ENCODE data around the gene RNF43.

Gene RNF43

GRCh38 chr17:58381124-58382035 is 36.0 kb downstream of the RNF43 start:
- ChIA-PET CTCF (interaction anchor here (0.9 to 1.2 kb wide), 3 partner anchors 36 to 191 kb away, joined by 3 to 4 read pairs (median 3); partner anchors contain the start of gene RNF43), POLR2A (no interaction called here)
- H3K4me3 ChIP-seq (ENCODE audit: low read depth, low read length) = no peak overlapping the region
- no peak for TF ChIP-seq CTCF (IDR thresholded peaks at IDR 0.05; ENCODE audit: insufficient read depth, low read length, missing control alignments)
- DNase-seq (ENCODE audit: low read depth, low spot score) = no peak

- no peak overlapping the region for H3K4me3 ChIP-seq (ENCODE audit: low read depth, low read length)
- POLR2A ChIA-PET = no interaction called here
- TF ChIP-seq CTCF (IDR thresholded peaks at IDR 0.05; ENCODE audit: insufficient read depth, low read length, missing control alignments) = no peak
- no peak for DNase-seq (ENCODE audit: low read depth, low spot score)
- CTCF ChIA-PET = interaction anchor here (0.9 kb wide), 1 partner anchor 190 kb away, joined by 3 read pairs; no protein-coding TSS in a partner anchor
Observed at GRCh38 chr17:58380207-58381123, 36.9 kb downstream of the RNF43 start.

GRCh38 chr17:58379511-58379824 is 37.9 kb downstream of the RNF43 start:
- DNase-seq (ENCODE audit: low read depth, low spot score) = no peak
- TF ChIP-seq CTCF (IDR thresholded peaks at IDR 0.05; ENCODE audit: insufficient read depth, low read length, missing control alignments) = no peak
- POLR2A ChIA-PET = no interaction called here
- no peak overlapping the region for H3K4me3 ChIP-seq (ENCODE audit: low read depth, low read length)
- CTCF ChIA-PET = interaction anchor here (1.0 to 1.4 kb wide), 2 partner anchors 13 to 69 kb away, joined by 3 read pairs; no protein-coding TSS in a partner anchor

GRCh38 chr17:58378733-58379510 is 38.4 kb downstream of the RNF43 start:
- TF ChIP-seq CTCF (IDR thresholded peaks at IDR 0.05; ENCODE audit: insufficient read depth, low read length, missing control alignments) = no peak
- no peak overlapping the region for H3K4me3 ChIP-seq (ENCODE audit: low read depth, low read length)
- CTCF ChIA-PET = interaction anchor here (1.0 to 1.4 kb wide), 2 partner anchors 13 to 69 kb away, joined by 3 read pairs; no protein-coding TSS in a partner anchor
- DNase-seq (ENCODE audit: low read depth, low spot score) = no peak
- POLR2A ChIA-PET = no interaction called here

GRCh38 chr17:58377661-58378060 is 39.7 kb downstream of the RNF43 start:
- ChIA-PET CTCF (interaction anchor here (1.1 kb wide), 1 partner anchor 40 kb away, joined by 3 read pairs; the partner anchor contains the start of gene RNF43), POLR2A (interaction anchor here (0.6 kb wide), 2 partner anchors 21 to 803 kb away, joined by 5 read pairs; no protein-coding TSS in a partner anchor)
- TF ChIP-seq CTCF (IDR thresholded peaks at IDR 0.05; ENCODE audit: insufficient read depth, low read length, missing control alignments) = no peak
- H3K4me3 ChIP-seq (ENCODE audit: low read depth, low read length) = no peak overlapping the region
- DNase-seq (ENCODE audit: low read depth, low spot score) = no peak
